Liver (tissue), 9 donors: Measurements from ENCODE around the gene HDAC10. TPM values are rescaled to one million over a fixed set of nuclear protein-coding genes. Genes with fewer than 3 reads are reported as not detected.
A peak's percentile ranks its signal among the peaks of the same experiment; 100 is the strongest.
"Not testable (repeated sequence)": the region's sequence is repeated elsewhere in the genome, so short reads cannot be mapped to it uniquely, and the experiment has no call there.

Source experiments
- DNase-seq: peaks from one replicate; pipeline ENCODE4 v3.0.0-alpha.2; 2017; ENCODE audit warnings: low spot score
- H3K27ac ChIP-seq, 2 donors: one replicate each; pipeline ENCODE4 v1.7.0; 2013; ENCODE audit warnings: inconsistent platforms in 2 of 2, low read length in 2 of 2, control low read depth in 1 of 2, low read depth in 1 of 2, mild to moderate bottlenecking in 1 of 2
- H3K27me3 ChIP-seq, 4 donors: one replicate each; pipeline versions ENCODE4 v1.6.1 to v1.7.0; 2013; ENCODE audit warnings: low read length in 3 of 4, inconsistent platforms in 1 of 4, mild to moderate bottlenecking in 1 of 4, moderate library complexity in 1 of 4; ENCODE audit not compliant: control insufficient read depth in 4 of 4, insufficient read depth in 4 of 4
- H3K36me3 ChIP-seq, 4 donors: one replicate each; pipeline versions ENCODE4 v1.6.1 to v1.7.0; 2013; ENCODE audit warnings: low read length in 3 of 4, mild to moderate bottlenecking in 3 of 4, low read depth in 1 of 4, moderate library complexity in 1 of 4; ENCODE audit not compliant: control insufficient read depth in 4 of 4, insufficient read depth in 3 of 4
- H3K4me1 ChIP-seq, 4 donors: one replicate each; pipeline versions ENCODE4 v1.6.1 to v1.7.0; 2013; ENCODE audit warnings: low read length in 3 of 4, mild to moderate bottlenecking in 3 of 4, moderate library complexity in 1 of 4; ENCODE audit not compliant: control insufficient read depth in 4 of 4, insufficient read depth in 4 of 4
- H3K4me3 ChIP-seq, 3 donors: one replicate each; pipeline versions ENCODE4 v1.6.1 to v1.7.0; 2013; ENCODE audit warnings: low read length in 3 of 3, control low read depth in 1 of 3, low read depth in 1 of 3, mild to moderate bottlenecking in 1 of 3
- H3K9ac ChIP-seq, 2 donors: one replicate each; pipeline ENCODE4 v1.7.0; 2013; ENCODE audit warnings: low read length in 2 of 2, mild to moderate bottlenecking in 2 of 2, moderate library complexity in 2 of 2, control low read depth in 1 of 2, low read depth in 1 of 2
- H3K9me3 ChIP-seq, 4 donors: one replicate each; pipeline versions ENCODE4 v1.6.1 to v1.7.0; 2013; ENCODE audit warnings: low read length in 3 of 4; ENCODE audit not compliant: control insufficient read depth in 4 of 4
- JUND ChIP-seq, 2 donors: IDR thresholded peaks; 2 replicates each; pipeline ENCODE4 v1.6.1; 2016; ENCODE audit warnings: antibody characterized with exemption in 2 of 2
- NR2F2 ChIP-seq: IDR thresholded peaks from 2 replicates; pipeline ENCODE4 v1.6.1; 2016; ENCODE audit warnings: antibody characterized with exemption
- RXRA ChIP-seq, 2 donors: IDR thresholded peaks; 2 replicates each; pipeline ENCODE4 v1.6.1; 2017 to 2018; ENCODE audit warnings: antibody characterized with exemption in 2 of 2, mild to moderate bottlenecking in 1 of 2
- YY1 ChIP-seq: IDR thresholded peaks from 2 replicates; pipeline ENCODE4 v1.6.1; 2016; ENCODE audit warnings: antibody characterized with exemption, mild to moderate bottlenecking
- WGBS: extraction: QIAGEN DNeasy Blood & Tissue Kit; methylation state at CpG from one replicate; pipeline ENCODE4 v1.1.7; 2013; 5-methylcytosine and 5-hydroxymethylcytosine counted together
- polyA plus RNA-seq, 2 donors: library from polyadenylated mRNA; stranded (reverse) in 1 of 2; unstranded in 1 of 2; fragments of 200-250 nt in 1 of 2; fragments of >200 nt in 1 of 2; fragmentation: Nextera tagmentation in 1 of 2; extraction: Ambion mirVana in 1 of 2; gene quantifications; one replicate each; pipeline versions ENCODE4 v1.2.1 to v1.2.3, GENCODE V29; 2013 to 2015
- total RNA-seq, 2 donors: library from RNA; depleted of rRNA; stranded (reverse); fragments of >200 nt; gene quantifications; one replicate each; pipeline ENCODE4 v1.2.3, GENCODE V29; 2014
- TF ChIP-seq, protein P1 (sequence below): IDR thresholded peaks from 2 replicates; pipeline ENCODE4 v1.6.1; 2016; ENCODE audit warnings: antibody characterized with exemption
- TF ChIP-seq, protein P2 (sequence below): fragments of 150-350 bp; IDR thresholded peaks from 2 replicates; pipeline ENCODE4 v1.5.1; 2017; ENCODE audit warnings: improper control_type of control experiment, low read depth, low read length; ENCODE audit not compliant: missing input control
- donor health status: healthy.
- donor health status: healthy.
- donor health status: healthy.
- donor health status: healthy.
- donor health status: healthy.

Gene HDAC10
- total and polyA plus RNA-seq, 4 donors = 6.2 to 18.2 (median 13.6) TPM

DNA sequence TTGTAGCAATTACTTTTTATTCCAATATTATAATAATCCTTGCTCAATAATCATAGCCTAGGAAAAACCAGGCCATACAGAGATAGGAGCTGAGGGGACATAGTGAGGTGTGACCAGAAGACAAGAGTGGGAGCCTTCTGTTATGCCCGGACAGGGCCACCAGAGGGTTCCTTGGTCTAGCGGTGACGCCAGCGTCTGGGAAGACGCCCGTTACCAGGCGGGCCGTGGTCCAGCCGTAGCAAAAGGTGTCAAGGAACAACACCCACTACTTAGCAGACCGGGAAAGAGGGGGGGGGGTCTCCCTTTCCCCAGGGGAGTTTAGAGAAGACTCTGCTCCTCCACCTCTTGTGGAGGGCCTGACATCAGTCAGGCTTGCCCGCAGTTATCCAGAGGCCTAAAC lies 22.3 kb upstream of the HDAC10 start:
- not testable (repeated sequence) for H3K4me3 ChIP-seq, H3K27me3 ChIP-seq, DNase-seq, H3K9ac ChIP-seq, H3K9me3 ChIP-seq, H3K27ac ChIP-seq
- Histone ChIP-seq H3K36me3 (peaks cover 1 to 27% (median 14%) of the 10 kb centered on the region in 4 donors), H3K4me1 (peaks cover 24 to 37% (median 27%) of the 10 kb centered on the region in 4 donors)
- WGBS = 52% methylated on average over 11 of the region's 11 CpGs

DNA sequence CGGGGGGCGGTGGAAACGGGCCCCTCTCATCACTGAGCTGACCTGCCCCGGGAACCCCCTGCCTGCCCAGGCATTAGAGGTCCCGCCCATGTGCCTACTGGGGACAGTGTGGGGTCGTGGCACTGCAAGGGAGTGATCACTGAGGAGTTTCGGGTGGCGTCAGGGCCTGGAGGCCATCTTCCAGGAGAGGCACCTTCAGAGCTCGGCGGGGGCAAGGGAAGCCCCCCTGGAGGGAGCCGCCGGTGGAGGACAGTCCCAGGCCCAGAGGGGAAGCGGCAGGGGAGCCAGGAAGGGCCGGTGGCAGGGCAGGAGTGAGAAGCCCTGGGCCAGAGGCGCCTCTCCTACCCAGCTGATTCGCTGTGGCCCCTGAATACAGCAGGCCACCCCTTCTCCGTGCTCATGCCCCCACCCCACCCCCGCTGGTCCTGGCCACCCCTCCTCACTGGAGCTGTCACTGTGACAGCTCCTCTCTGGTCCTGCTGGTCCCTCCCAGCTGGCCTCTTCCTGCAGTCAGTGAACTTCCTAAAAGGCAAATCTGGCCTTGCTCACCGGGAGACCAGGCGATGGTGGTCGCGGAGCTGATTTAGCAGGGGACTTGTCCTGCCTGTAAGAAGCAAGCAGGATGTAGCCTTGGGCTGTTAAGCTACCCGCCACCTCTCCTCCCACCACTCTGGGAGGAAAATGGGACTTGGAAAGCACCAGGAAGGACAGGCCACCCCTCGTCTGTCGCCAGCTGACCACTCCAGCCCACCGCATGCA lies 21.2 kb upstream of the HDAC10 start:
- no peak overlapping the region for H3K4me3 ChIP-seq
- TF ChIP-seq, protein P1, sequence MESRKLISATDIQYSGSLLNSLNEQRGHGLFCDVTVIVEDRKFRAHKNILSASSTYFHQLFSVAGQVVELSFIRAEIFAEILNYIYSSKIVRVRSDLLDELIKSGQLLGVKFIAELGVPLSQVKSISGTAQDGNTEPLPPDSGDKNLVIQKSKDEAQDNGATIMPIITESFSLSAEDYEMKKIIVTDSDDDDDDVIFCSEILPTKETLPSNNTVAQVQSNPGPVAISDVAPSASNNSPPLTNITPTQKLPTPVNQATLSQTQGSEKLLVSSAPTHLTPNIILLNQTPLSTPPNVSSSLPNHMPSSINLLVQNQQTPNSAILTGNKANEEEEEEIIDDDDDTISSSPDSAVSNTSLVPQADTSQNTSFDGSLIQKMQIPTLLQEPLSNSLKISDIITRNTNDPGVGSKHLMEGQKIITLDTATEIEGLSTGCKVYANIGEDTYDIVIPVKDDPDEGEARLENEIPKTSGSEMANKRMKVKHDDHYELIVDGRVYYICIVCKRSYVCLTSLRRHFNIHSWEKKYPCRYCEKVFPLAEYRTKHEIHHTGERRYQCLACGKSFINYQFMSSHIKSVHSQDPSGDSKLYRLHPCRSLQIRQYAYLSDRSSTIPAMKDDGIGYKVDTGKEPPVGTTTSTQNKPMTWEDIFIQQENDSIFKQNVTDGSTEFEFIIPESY = no peak
- TF ChIP-seq YY1 (no peak), RXRA (IDR thresholded peaks at IDR 0.05) (no peak), JUND (IDR thresholded peaks at IDR 0.05) (no peak), NR2F2 (no peak)
- TF ChIP-seq, protein P2, sequence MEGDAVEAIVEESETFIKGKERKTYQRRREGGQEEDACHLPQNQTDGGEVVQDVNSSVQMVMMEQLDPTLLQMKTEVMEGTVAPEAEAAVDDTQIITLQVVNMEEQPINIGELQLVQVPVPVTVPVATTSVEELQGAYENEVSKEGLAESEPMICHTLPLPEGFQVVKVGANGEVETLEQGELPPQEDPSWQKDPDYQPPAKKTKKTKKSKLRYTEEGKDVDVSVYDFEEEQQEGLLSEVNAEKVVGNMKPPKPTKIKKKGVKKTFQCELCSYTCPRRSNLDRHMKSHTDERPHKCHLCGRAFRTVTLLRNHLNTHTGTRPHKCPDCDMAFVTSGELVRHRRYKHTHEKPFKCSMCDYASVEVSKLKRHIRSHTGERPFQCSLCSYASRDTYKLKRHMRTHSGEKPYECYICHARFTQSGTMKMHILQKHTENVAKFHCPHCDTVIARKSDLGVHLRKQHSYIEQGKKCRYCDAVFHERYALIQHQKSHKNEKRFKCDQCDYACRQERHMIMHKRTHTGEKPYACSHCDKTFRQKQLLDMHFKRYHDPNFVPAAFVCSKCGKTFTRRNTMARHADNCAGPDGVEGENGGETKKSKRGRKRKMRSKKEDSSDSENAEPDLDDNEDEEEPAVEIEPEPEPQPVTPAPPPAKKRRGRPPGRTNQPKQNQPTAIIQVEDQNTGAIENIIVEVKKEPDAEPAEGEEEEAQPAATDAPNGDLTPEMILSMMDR = no peak
- peaks cover 0 to 17% (median 8%) of the 10 kb centered on the region in 4 donors for H3K36me3 ChIP-seq
- no peak for DNase-seq
- no peak overlapping the region for H3K27ac ChIP-seq
- H3K27me3 ChIP-seq = no peaks in the 10 kb centered on the region
- H3K9me3 ChIP-seq = no peaks in the 10 kb centered on the region
- WGBS = 47% methylated on average over 26 of the region's 26 CpGs
- H3K9ac ChIP-seq = no peak overlapping the region
- H3K4me1 ChIP-seq = peaks cover 30 to 47% (median 36%) of the 10 kb centered on the region in 4 donors

DNA sequence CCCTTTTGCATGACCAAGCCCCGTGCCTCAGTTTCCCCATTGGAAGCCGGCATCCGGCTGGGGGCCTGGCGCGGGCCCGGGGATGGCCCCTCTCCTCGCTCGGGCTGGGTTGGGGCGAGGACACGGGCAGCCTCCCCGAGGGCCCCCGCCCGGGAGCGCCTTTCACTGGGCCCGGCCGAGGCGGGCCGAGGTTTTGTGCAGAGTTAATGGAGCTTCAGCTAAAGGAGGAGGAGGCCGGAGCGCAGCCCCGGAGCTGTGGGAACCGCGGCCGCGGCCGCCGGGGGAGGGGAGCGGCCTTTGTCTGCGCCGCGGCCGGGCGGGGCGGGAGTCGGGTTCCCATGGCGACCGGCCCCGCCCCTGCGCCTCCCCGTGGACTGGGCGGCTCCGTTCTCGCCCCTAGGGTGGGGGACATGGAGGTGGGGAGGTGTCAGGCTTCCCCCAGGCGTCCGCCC lies 20.5 kb upstream of the HDAC10 start:
- 2% methylated on average over 45 of the region's 45 CpGs for WGBS
- DNase-seq = peak; percentile 63
- peaks cover 30 to 52% (median 37%) of the 10 kb centered on the region in 4 donors for H3K4me1 ChIP-seq

More for the DNA sequence above, 20.5 kb upstream of the HDAC10 start:
- H3K27ac ChIP-seq = no peak overlapping the region
- H3K4me3 ChIP-seq = peak overlapping the region in 1 of 3 donors; percentile 61
- H3K9me3 ChIP-seq = no peaks in the 10 kb centered on the region
- H3K36me3 ChIP-seq = peaks cover 0 to 15% (median 6%) of the 10 kb centered on the region in 4 donors
- TF ChIP-seq, protein P2 = peak; percentile 6
- TF ChIP-seq RXRA (IDR thresholded peaks at IDR 0.05) = no peak
- H3K9ac ChIP-seq = no peak overlapping the region
- no peaks in the 10 kb centered on the region for H3K27me3 ChIP-seq
